DOHH2 (cell line): Measurements from ENCODE around the gene BNC2.

ENCODE experiments used
- H3F3A ChIP-seq: fragments of 200-600 bp; sonication (generic), shearing (Covaris generic); 2 replicates; pipeline ENCODE4 v1.6.0; 2016; ENCODE audit warnings: antibody characterized with exemption, mild to moderate bottlenecking; ENCODE audit not compliant: control insufficient read depth, insufficient read depth
- H3K27ac ChIP-seq: fragments of 200-600 bp; sonication (generic); 2 replicates; pipeline ENCODE4 v1.5.1; 2014; ENCODE audit warnings: low read depth, mild to moderate bottlenecking, low read length, moderate library complexity
- H3K27me3 ChIP-seq: fragments of 200-600 bp; sonication (generic); 2 replicates; pipeline ENCODE4 v1.6.1; 2014; ENCODE audit warnings: mild to moderate bottlenecking, low read length, mixed read lengths; ENCODE audit not compliant: control insufficient read depth
- H3K36me3 ChIP-seq: fragments of 200-600 bp; sonication (generic); 2 replicates; pipeline ENCODE4 v1.6.1; 2014; ENCODE audit warnings: mild to moderate bottlenecking, low read length, moderate library complexity, mixed read lengths; ENCODE audit not compliant: control insufficient read depth
- H3K4me1 ChIP-seq: fragments of 200-600 bp; sonication (generic); 2 replicates; pipeline ENCODE4 v1.6.1; 2014; ENCODE audit warnings: mild to moderate bottlenecking, low read length, mixed read lengths; ENCODE audit not compliant: control insufficient read depth
- H3K4me2 ChIP-seq: fragments of 200-600 bp; sonication (generic); 2 replicates; pipeline ENCODE4 v1.6.0; 2014; ENCODE audit warnings: mild to moderate bottlenecking, low read length, moderate library complexity
- H3K4me3 ChIP-seq: fragments of 200-600 bp; sonication (generic); 2 replicates; pipeline ENCODE4 v1.5.1; 2014; ENCODE audit warnings: mild to moderate bottlenecking, low read length, mixed read lengths
- H3K79me2 ChIP-seq: fragments of 200-600 bp; sonication (generic); 2 replicates; pipeline ENCODE4 v1.6.1; 2014; ENCODE audit warnings: mild to moderate bottlenecking, low read length, mixed read lengths; ENCODE audit not compliant: control insufficient read depth
- H3K9me2 ChIP-seq: fragments of 200-600 bp; sonication (generic); replicated peaks from 2 replicates; pipeline ENCODE4 v1.6.1; 2014; ENCODE audit warnings: mild to moderate bottlenecking, low read length, mixed read lengths; ENCODE audit not compliant: control insufficient read depth
- H3K9me3 ChIP-seq: fragments of 200-600 bp; sonication (generic); 2 replicates; pipeline ENCODE4 v1.6.1; 2014; ENCODE audit warnings: antibody characterized with exemption, low read length, mixed read lengths; ENCODE audit not compliant: control insufficient read depth, insufficient read depth
- H4K20me1 ChIP-seq: fragments of 200-600 bp; sonication (generic); 2 replicates; pipeline ENCODE4 v1.6.0; 2014; ENCODE audit warnings: low read depth, mild to moderate bottlenecking, antibody characterized with exemption, low read length, moderate library complexity; ENCODE audit not compliant: control insufficient read depth, insufficient read depth
- EZH2phosphoT487 ChIP-seq: fragments of 200-600 bp; sonication (generic); IDR thresholded peaks from 2 replicates; pipeline ENCODE4 v1.6.1; 2017; ENCODE audit warnings: borderline replicate concordance, mild to moderate bottlenecking, antibody characterized with exemption, low read length, moderate library complexity, mixed read lengths
- TF ChIP-seq, protein P1 (sequence below): fragments of 200-600 bp; sonication (generic); IDR thresholded peaks from one replicate; pipeline ENCODE4 v1.5.1; 2014; ENCODE audit warnings: antibody characterized with exemption, mild to moderate bottlenecking, low read depth, low read length; ENCODE audit not compliant: poor library complexity, severe bottlenecking

Gene BNC2

DNA sequence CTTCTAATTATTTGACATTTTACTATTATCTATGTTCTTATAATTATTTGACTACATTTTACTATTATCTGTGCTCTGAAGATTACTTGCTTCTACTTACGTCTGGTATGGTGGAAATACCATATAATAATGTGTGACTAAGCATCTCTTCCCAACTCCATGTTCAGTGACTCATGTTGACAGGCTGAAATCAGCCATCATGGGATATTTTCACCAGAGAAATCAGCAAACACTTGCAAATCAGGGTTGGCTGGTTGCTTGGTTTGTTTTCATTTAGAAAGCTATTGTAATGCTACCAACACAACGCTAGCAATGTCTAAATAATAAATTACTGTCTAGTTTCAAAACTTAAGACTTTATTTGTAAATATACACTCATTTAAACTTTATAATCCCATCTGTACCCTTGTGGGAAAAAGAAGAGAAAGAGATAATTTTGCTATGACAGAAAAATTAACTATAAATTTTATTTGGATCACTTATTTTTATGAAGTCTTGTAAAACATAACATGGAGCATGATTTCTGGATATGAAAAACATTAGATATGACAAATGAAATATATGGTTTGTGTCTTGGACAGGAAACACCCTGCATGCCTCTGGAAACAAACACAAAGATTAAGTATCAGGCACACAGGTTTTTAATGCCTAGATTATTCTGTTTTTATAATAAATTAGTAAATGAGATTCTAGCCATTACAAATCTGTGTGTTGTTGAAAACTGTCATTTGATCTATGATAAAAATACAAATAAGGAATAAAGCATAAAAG, 337.6 kb downstream of the BNC2 start:
- Histone ChIP-seq H3K9me2 (no peaks in the 10 kb centered on the region), H3K9me3 (no peaks in the 10 kb centered on the region), H3K27ac (no peak overlapping the region), H3F3A (no peaks in the 10 kb centered on the region), H3K4me2 (no peak overlapping the region), H3K27me3 (no peaks in the 10 kb centered on the region), H4K20me1 (no peaks in the 10 kb centered on the region), H3K4me1 (no peaks in the 10 kb centered on the region), H3K36me3 (no peaks in the 10 kb centered on the region), H3K4me3 (no peak overlapping the region), H3K79me2 (no peaks in the 10 kb centered on the region)
- TF ChIP-seq, protein P1, sequence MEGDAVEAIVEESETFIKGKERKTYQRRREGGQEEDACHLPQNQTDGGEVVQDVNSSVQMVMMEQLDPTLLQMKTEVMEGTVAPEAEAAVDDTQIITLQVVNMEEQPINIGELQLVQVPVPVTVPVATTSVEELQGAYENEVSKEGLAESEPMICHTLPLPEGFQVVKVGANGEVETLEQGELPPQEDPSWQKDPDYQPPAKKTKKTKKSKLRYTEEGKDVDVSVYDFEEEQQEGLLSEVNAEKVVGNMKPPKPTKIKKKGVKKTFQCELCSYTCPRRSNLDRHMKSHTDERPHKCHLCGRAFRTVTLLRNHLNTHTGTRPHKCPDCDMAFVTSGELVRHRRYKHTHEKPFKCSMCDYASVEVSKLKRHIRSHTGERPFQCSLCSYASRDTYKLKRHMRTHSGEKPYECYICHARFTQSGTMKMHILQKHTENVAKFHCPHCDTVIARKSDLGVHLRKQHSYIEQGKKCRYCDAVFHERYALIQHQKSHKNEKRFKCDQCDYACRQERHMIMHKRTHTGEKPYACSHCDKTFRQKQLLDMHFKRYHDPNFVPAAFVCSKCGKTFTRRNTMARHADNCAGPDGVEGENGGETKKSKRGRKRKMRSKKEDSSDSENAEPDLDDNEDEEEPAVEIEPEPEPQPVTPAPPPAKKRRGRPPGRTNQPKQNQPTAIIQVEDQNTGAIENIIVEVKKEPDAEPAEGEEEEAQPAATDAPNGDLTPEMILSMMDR, result no peak
- no peak for TF ChIP-seq EZH2phosphoT487

DNA sequence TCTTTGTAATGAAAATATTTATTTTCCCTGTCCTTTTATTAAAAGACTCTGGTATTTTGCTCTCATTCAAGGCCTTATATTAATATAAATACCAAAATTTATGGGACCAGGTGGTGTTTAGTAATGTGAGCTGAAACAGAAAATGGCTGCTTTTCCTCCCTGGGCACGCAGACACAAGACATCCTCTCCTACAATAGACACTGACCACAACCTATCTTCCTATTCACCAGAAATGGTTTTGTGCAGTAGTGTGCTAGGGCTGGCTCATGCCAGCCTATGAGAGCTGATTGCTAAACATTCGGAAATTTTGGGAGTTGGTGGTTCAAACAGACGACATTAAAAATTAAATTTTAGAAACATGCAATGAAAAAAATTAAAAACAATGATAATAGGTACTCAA, 338.2 kb downstream of the BNC2 start:
- no peak overlapping the region for H3K27ac ChIP-seq
- no peaks in the 10 kb centered on the region for H3K36me3 ChIP-seq
- no peaks in the 10 kb centered on the region for H3K27me3 ChIP-seq
- no peaks in the 10 kb centered on the region for H3K9me3 ChIP-seq
- no peaks in the 10 kb centered on the region for H3K4me1 ChIP-seq
- H3K4me3 ChIP-seq, result no peak overlapping the region
- no peak overlapping the region for H3K4me2 ChIP-seq
- TF ChIP-seq, protein P1, result no peak
- TF ChIP-seq EZH2phosphoT487, result no peak
- no peaks in the 10 kb centered on the region for H3K9me2 ChIP-seq
- no peaks in the 10 kb centered on the region for H3K79me2 ChIP-seq
- no peaks in the 10 kb centered on the region for H4K20me1 ChIP-seq
- no peaks in the 10 kb centered on the region for H3F3A ChIP-seq

DNA sequence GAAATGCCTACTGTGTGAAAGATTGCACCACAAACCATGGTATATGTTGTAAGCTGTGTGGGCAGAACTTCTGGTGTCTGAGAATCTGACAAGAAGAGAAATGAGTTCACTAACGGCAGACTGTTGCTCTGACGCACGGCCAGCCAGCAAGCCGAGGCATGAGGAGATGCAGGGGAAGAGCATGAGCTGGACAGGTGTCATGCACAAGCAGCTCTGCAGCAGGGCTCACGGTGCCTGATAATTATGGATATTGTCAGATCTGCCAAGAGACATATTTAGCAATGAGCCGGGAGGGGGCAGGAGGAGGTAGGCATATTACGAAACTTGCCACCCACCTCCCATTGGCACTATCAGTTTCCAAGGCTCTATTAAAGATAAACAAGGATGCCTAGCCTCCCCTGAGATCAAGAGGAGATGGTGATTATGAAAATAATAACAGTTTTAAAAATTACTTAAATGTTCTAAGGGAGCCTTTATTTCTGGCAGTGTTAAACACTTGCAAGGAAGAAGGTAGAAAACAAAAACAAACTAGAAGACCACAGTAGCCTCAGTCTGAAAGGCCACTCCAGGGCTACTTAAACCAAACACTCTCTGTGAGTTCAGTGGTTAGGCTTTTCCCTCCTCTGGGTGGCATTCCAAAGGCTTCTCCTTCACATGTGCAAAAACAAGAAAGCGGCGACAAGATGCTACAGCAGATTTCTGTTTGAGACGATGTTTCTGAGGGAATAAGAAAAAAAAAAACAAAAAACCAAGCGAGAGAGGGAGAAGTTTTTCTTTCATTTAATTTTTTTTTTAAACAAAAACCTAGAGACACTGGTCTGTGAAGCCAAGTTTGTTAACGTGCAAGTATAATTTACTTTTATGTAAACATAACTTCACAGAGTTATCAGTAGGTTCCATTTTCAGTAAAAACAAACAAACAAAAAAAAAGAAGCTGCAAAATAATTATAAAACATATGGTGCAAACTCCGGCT, 339.5 kb downstream of the BNC2 start:
- no peaks in the 10 kb centered on the region for H4K20me1 ChIP-seq
- no peak for TF ChIP-seq EZH2phosphoT487
- TF ChIP-seq, protein P1, result no peak
- H3K4me2 ChIP-seq, result no peak overlapping the region
- no peaks in the 10 kb centered on the region for H3K36me3 ChIP-seq
- H3K79me2 ChIP-seq, result no peaks in the 10 kb centered on the region
- no peaks in the 10 kb centered on the region for H3K27me3 ChIP-seq
- H3K9me2 ChIP-seq, result no peaks in the 10 kb centered on the region
- no peaks in the 10 kb centered on the region for H3F3A ChIP-seq
- H3K9me3 ChIP-seq, result no peaks in the 10 kb centered on the region
- no peaks in the 10 kb centered on the region for H3K4me1 ChIP-seq
- H3K4me3 ChIP-seq, result no peak overlapping the region
- H3K27ac ChIP-seq, result no peak overlapping the region
